ENCODE results near the gene HBM.
"Not testable (repeated sequence)": the region's sequence is repeated elsewhere in the genome, so short reads cannot be mapped to it uniquely, and the experiment has no call there.

GRCh38 chr16:153129-153521 lies 12.7 kb upstream of the HBM start:
- TF ChIP-seq POLR2A (IDR thresholded peaks at IDR 0.05; ENCODE audit: extremely low read depth, insufficient read length); CTCF (IDR thresholded peaks at IDR 0.05; ENCODE audit: low read depth, low read length); MYC (IDR thresholded peaks at IDR 0.05; ENCODE audit: low read depth, low read length): not testable (repeated sequence)
